SK-N-MC (cell line): ENCODE results near the gene SLC4A5.
"Not testable (repeated sequence)": the region's sequence is repeated elsewhere in the genome, so short reads cannot be mapped to it uniquely, and the experiment has no call there.

Experiments
- EZH2 ChIP-seq: fragments of 200-600 bp; sonication (generic); IDR thresholded peaks from one replicate; pipeline ENCODE4 v1.6.1; 2017; ENCODE audit warnings: antibody characterized with exemption
- POLR2AphosphoS5 ChIP-seq: IDR thresholded peaks from 2 replicates; pipeline ENCODE4 v1.6.1; 2012; ENCODE audit warnings: mild to moderate bottlenecking, low read depth, low read length, borderline replicate concordance

DNA sequence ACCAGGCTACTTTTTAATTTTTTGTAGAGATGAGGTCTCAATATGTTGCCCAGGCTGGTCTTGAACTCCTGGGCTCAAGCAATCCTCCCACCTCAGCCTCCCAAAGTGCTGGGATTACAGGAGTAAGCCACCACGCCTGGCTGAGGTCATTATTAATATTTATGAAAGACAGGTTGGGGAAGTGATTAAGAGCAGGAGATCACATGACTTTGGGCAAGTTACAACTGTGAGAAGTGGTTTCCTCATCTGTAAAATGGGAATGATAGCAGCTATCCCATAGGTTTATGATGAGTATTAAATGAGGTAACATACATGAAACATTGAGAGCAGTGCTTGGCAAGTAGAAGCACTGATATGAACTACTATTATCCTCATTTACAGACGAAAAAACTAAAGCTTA lies 7.0 kb downstream of the SLC4A5 start:
- not testable (repeated sequence) for TF ChIP-seq POLR2AphosphoS5, EZH2
